Mesendoderm (in vitro differentiated cells): ENCODE results near the gene AKT3.
"Not testable (repeated sequence)": the region's sequence is repeated elsewhere in the genome, so short reads cannot be mapped to it uniquely, and the experiment has no call there.

Experiments
- DNase-seq: peaks from one replicate; pipeline ENCODE4 v3.0.0; 2013
- H2AK5ac ChIP-seq: 2 replicates; pipeline ENCODE4 v1.6.1; 2013; ENCODE audit warnings: low read length, inconsistent platforms
- H2BK120ac ChIP-seq: 2 replicates; pipeline ENCODE4 v1.6.1; 2013; ENCODE audit warnings: low read depth, mild to moderate bottlenecking, low read length, moderate library complexity, mixed read lengths
- H2BK15ac ChIP-seq: replicated peaks from 2 replicates; pipeline ENCODE4 v1.6.1; 2013; ENCODE audit warnings: low read depth, mild to moderate bottlenecking, moderate library complexity
- H2BK5ac ChIP-seq: 2 replicates; pipeline ENCODE4 v1.6.1; 2013; ENCODE audit warnings: low read length, inconsistent platforms
- H3K18ac ChIP-seq: 2 replicates; pipeline ENCODE4 v1.6.1; 2013; ENCODE audit warnings: mild to moderate bottlenecking, low read length, mixed read lengths
- H3K23ac ChIP-seq: one replicate; pipeline ENCODE4 v1.6.1; 2013; ENCODE audit warnings: low read length
- H3K27ac ChIP-seq: 2 replicates; pipeline ENCODE4 v1.5.1; 2013; ENCODE audit warnings: low read depth, mild to moderate bottlenecking, inconsistent platforms, low read length, moderate library complexity
- H3K27me3 ChIP-seq: 2 replicates; pipeline ENCODE4 v1.6.1; 2013; ENCODE audit warnings: low read length, control low read depth, mild to moderate bottlenecking, inconsistent platforms; ENCODE audit not compliant: insufficient read depth, poor library complexity
- H3K36me3 ChIP-seq: 2 replicates; pipeline ENCODE4 v1.6.1; 2013; ENCODE audit warnings: low read length, inconsistent platforms; ENCODE audit not compliant: control insufficient read depth, insufficient read depth
- H3K4ac ChIP-seq: one replicate; pipeline ENCODE4 v1.6.1; 2013; ENCODE audit warnings: low read depth, mild to moderate bottlenecking, low read length, moderate library complexity
- H3K4me1 ChIP-seq: 2 replicates; pipeline ENCODE4 v1.6.1; 2013; ENCODE audit warnings: low read depth, low read length, inconsistent platforms; ENCODE audit not compliant: control insufficient read depth
- H3K4me2 ChIP-seq: 2 replicates; pipeline ENCODE4 v1.6.1; 2013; ENCODE audit warnings: low read length
- H3K4me3 ChIP-seq: 2 replicates; pipeline ENCODE4 v1.5.1; 2013; ENCODE audit warnings: mild to moderate bottlenecking, low read length
- H3K56ac ChIP-seq: one replicate; pipeline ENCODE4 v1.6.1; 2013; ENCODE audit warnings: low read length
- H3K79me1 ChIP-seq: 2 replicates; pipeline ENCODE4 v1.6.1; 2013; ENCODE audit warnings: low read length, inconsistent platforms
- H3K79me2 ChIP-seq: 2 replicates; pipeline ENCODE4 v1.6.1; 2013; ENCODE audit warnings: mild to moderate bottlenecking, low read length; ENCODE audit not compliant: control insufficient read depth, insufficient read depth
- H3K9ac ChIP-seq: 2 replicates; pipeline ENCODE4 v1.6.1; 2013; ENCODE audit warnings: low read length, inconsistent platforms
- H4K5ac ChIP-seq: one replicate; pipeline ENCODE4 v1.6.1; 2013; ENCODE audit warnings: low read length
- H4K8ac ChIP-seq: one replicate; pipeline ENCODE4 v1.6.1; 2013; ENCODE audit warnings: low read depth, mild to moderate bottlenecking, control low read depth, low read length, moderate library complexity
- WGBS: extraction: QIAGEN DNeasy Blood & Tissue Kit; methylation state at CpG from one replicate; pipeline ENCODE4 v1.1.7; 2013; ENCODE audit warnings: low lambda C conversion rate, missing lambda C conversion rate; ENCODE audit not compliant: insufficient coverage; ENCODE audit errors: extremely low coverage; 5-methylcytosine and 5-hydroxymethylcytosine counted together

Gene AKT3

DNA sequence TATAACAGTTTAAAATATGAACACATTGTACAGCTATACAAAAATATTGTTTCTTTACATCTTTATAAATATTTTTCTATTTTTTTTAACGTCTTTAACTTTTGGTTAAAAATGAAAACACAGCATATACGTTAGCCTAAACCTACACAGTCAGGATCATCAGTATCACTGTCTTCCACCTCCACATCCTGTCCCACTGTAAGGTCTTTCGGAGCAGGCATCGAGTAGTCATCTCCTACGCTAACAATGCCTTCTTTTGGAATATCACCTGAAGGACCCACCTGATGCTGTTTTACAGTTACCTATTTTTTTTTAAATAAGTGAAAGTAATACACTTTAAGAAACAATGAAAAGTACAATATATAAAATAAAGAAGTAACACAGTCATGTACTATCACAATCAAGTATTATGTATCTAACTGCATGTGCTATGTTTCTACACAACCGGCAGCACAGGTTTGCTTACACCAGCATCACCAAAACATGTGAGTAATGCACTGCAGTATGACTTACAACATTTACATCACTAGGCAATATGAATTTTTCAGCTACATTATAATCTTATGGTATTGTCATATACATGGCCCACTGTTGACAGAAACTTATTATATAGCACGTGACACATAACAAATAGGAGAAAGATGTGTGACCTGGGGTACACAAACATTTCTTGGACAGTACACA, 254.4 kb downstream of the AKT3 start:
- no peak overlapping the region for H2BK120ac ChIP-seq
- no peak overlapping the region for H4K5ac ChIP-seq
- no peak overlapping the region for H4K8ac ChIP-seq
- no peak overlapping the region for H3K4me2 ChIP-seq
- H3K9ac ChIP-seq, result no peak overlapping the region
- no peak for DNase-seq
- no peak overlapping the region for H3K56ac ChIP-seq
- no peak overlapping the region for H3K23ac ChIP-seq
- H2BK5ac ChIP-seq, result no peak overlapping the region
- H2BK15ac ChIP-seq, result no peak overlapping the region
- H3K4ac ChIP-seq, result no peak overlapping the region
- H3K36me3 ChIP-seq, result no peaks in the 10 kb centered on the region
- H3K4me1 ChIP-seq, result no peaks in the 10 kb centered on the region
- H3K4me3 ChIP-seq, result no peak overlapping the region
- H3K18ac ChIP-seq, result no peak overlapping the region
- H3K27me3 ChIP-seq, result no peaks in the 10 kb centered on the region
- H3K27ac ChIP-seq, result no peak overlapping the region
- H3K79me1 ChIP-seq, result no peaks in the 10 kb centered on the region
- WGBS, result 100% methylated on average over 2 of the region's 7 CpGs
- no peaks in the 10 kb centered on the region for H3K79me2 ChIP-seq
- no peak overlapping the region for H2AK5ac ChIP-seq

- WGBS, result no CpG with 5 or more reads among the region's 2 CpGs
- H2BK120ac ChIP-seq, result no peak overlapping the region
Observed at GRCh38 chr1:243594455-243594854, 255.6 kb downstream of the AKT3 start.

GRCh38 chr1:243589286-243589685, 260.8 kb downstream of the AKT3 start:
- H2BK15ac ChIP-seq, H3K56ac ChIP-seq, H4K8ac ChIP-seq, H3K4ac ChIP-seq, H3K36me3 ChIP-seq, H2AK5ac ChIP-seq, H2BK5ac ChIP-seq, DNase-seq, H3K4me2 ChIP-seq, H2BK120ac ChIP-seq, H4K5ac ChIP-seq, H3K4me3 ChIP-seq, H3K23ac ChIP-seq, H3K27ac ChIP-seq, H3K27me3 ChIP-seq, H3K79me2 ChIP-seq, H3K18ac ChIP-seq, H3K9ac ChIP-seq, H3K4me1 ChIP-seq, H3K79me1 ChIP-seq: not testable (repeated sequence)
- WGBS, result no CpG with 5 or more reads among the region's 3 CpGs

More at GRCh38 chr1:243594455-243594854, 255.6 kb downstream of the AKT3 start:
- no peaks in the 10 kb centered on the region for H3K27me3 ChIP-seq
- H2AK5ac ChIP-seq, result no peak overlapping the region
- H3K79me2 ChIP-seq, result no peaks in the 10 kb centered on the region
- H3K36me3 ChIP-seq, result no peaks in the 10 kb centered on the region
- no peaks in the 10 kb centered on the region for H3K79me1 ChIP-seq
- no peak overlapping the region for H3K4ac ChIP-seq
- no peak overlapping the region for H4K8ac ChIP-seq
- no peak overlapping the region for H3K9ac ChIP-seq
- H4K5ac ChIP-seq, result no peak overlapping the region
- no peak overlapping the region for H2BK15ac ChIP-seq
- H3K4me1 ChIP-seq, result no peaks in the 10 kb centered on the region
- H3K4me2 ChIP-seq, result no peak overlapping the region
- H3K23ac ChIP-seq, result no peak overlapping the region
- no peak overlapping the region for H3K56ac ChIP-seq
- no peak overlapping the region for H3K18ac ChIP-seq
- H3K4me3 ChIP-seq, result no peak overlapping the region
- no peak for DNase-seq
- no peak overlapping the region for H2BK5ac ChIP-seq
- no peak overlapping the region for H3K27ac ChIP-seq

DNA sequence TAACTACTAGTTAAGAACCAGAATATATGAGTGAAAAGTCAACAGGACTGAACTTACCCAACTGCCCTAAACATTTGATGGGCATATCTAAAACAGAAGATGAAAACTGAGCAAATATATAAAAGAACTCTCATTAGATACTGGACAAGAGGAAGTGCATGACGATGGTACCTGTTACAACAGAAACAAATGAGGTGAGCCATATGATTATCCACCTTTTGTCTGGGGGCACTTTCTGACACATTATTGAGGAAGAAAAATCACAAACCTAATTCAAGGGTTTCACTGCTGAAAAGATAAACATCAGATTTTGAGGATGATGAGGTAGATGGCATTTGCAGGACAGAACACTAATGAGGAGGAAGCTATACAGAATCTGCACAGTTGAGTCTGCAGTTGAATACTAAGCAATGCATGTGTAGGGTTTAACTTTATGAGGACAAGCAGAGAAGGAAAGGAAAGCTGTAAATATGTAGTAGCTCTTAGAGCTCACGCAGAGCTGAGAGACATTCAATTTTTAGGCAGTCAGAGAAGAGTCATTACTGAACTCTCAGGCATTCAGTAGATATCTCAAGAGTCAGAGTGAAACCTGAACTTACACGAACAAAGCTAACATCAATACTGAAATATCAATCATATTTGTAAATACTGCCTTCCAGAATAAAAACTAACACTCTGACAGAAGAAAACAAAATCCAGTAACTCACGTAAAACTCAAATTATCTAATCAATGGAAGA, 262.1 kb downstream of the AKT3 start:
- no CpG with 5 or more reads among the region's 4 CpGs for WGBS
- Histone ChIP-seq H3K36me3 (no peaks in the 10 kb centered on the region), H3K18ac (no peak overlapping the region), H3K79me2 (no peaks in the 10 kb centered on the region), H2AK5ac (no peak overlapping the region), H4K8ac (no peak overlapping the region), H3K9ac (no peak overlapping the region), H2BK5ac (no peak overlapping the region), H3K4me2 (no peak overlapping the region), H3K23ac (no peak overlapping the region), H3K79me1 (no peaks in the 10 kb centered on the region), H2BK120ac (no peak overlapping the region), H2BK15ac (no peak overlapping the region), H3K27ac (no peak overlapping the region), H3K4me3 (no peak overlapping the region), H3K27me3 (no peaks in the 10 kb centered on the region), H3K56ac (no peak overlapping the region), H3K4me1 (no peaks in the 10 kb centered on the region), H3K4ac (no peak overlapping the region), H4K5ac (no peak overlapping the region)
- no peak for DNase-seq

DNA sequence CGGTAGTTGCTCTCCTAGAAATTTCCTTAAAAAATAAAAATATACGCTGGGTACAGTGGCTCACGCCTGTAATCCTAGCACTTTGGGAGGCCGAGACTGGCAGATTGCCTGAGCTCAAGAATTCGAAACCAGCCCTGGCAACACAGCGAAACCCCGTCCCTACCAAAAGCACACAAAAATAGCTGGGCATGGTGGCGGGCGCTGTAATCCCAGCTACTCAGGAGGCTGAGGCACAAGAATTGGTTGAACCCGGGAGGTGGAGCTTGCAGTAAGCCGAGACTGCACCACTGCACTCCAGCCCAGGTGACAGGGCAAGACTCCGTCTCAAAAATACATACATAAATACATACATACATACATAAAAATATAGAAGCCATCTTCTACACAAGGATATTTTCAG, 262.8 kb downstream of the AKT3 start:
- Histone ChIP-seq H3K4me3 (no peak overlapping the region), H3K9ac (no peak overlapping the region), H3K23ac (no peak overlapping the region), H3K4ac (no peak overlapping the region), H2BK15ac (no peak overlapping the region), H4K8ac (no peak overlapping the region), H3K4me2 (no peak overlapping the region), H3K79me1 (no peaks in the 10 kb centered on the region), H2BK120ac (no peak overlapping the region), H3K27me3 (no peaks in the 10 kb centered on the region), H2AK5ac (no peak overlapping the region), H3K18ac (no peak overlapping the region), H3K27ac (no peak overlapping the region), H3K4me1 (no peaks in the 10 kb centered on the region), H2BK5ac (no peak overlapping the region), H4K5ac (no peak overlapping the region), H3K36me3 (no peaks in the 10 kb centered on the region), H3K79me2 (no peaks in the 10 kb centered on the region), H3K56ac (no peak overlapping the region)
- WGBS, result no CpG with 5 or more reads among the region's 12 CpGs
- DNase-seq, result no peak
